ENCODE results near the gene KCND2.
"Not testable (repeated sequence)": the region's sequence is repeated elsewhere in the genome, so short reads cannot be mapped to it uniquely, and the experiment has no call there.

The KCND2 gene

GRCh38 chr7:120272701-120273475 lies at the start of gene KCND2:
Gene KCND2 (plus strand): TSS chr7:120273175.
- no peak for DNase-seq (ENCODE audit: low read depth in 1 of 2, low spot score in 1 of 2)

- DNase-seq (ENCODE audit: low read depth in 1 of 2, low spot score in 1 of 2): no peak
Measured at GRCh38 chr7:120226188-120226587, 46.8 kb upstream of the KCND2 start.

GRCh38 chr7:120227255-120227654 lies 45.7 kb upstream of the KCND2 start:
- no peak for DNase-seq (ENCODE audit: low read depth in 1 of 2, low spot score in 1 of 2)

GRCh38 chr7:120229084-120229483 lies 43.9 kb upstream of the KCND2 start:
- DNase-seq (ENCODE audit: low read depth in 1 of 2, low spot score in 1 of 2): no peak

GRCh38 chr7:120233338-120233737 lies 39.6 kb upstream of the KCND2 start:
- no peak for DNase-seq (ENCODE audit: low read depth in 1 of 2, low spot score in 1 of 2)

GRCh38 chr7:120240350-120240749 lies 32.6 kb upstream of the KCND2 start:
- not testable (repeated sequence) for DNase-seq (ENCODE audit: low read depth in 1 of 2, low spot score in 1 of 2)

GRCh38 chr7:120241973-120242372 lies 31.0 kb upstream of the KCND2 start:
- no peak for DNase-seq (ENCODE audit: low read depth in 1 of 2, low spot score in 1 of 2)

GRCh38 chr7:120254845-120255244 lies 18.1 kb upstream of the KCND2 start:
- DNase-seq (ENCODE audit: low read depth in 1 of 2, low spot score in 1 of 2): no peak

- no peak for DNase-seq (ENCODE audit: low read depth in 1 of 2, low spot score in 1 of 2)
Measured at GRCh38 chr7:120256344-120257070, 16.5 kb upstream of the KCND2 start.

- no peak for DNase-seq (ENCODE audit: low read depth in 1 of 2, low spot score in 1 of 2)
Measured at GRCh38 chr7:120259386-120259785, 13.6 kb upstream of the KCND2 start.

- no peak for DNase-seq (ENCODE audit: low read depth in 1 of 2, low spot score in 1 of 2)
Measured at GRCh38 chr7:120260111-120260510, 12.9 kb upstream of the KCND2 start.

GRCh38 chr7:120272261-120272660 lies 714 bp upstream of the KCND2 start:
- no peak for DNase-seq (ENCODE audit: low read depth in 1 of 2, low spot score in 1 of 2)

GRCh38 chr7:120273476-120273975 lies 551 bp downstream of the KCND2 start:
- DNase-seq (ENCODE audit: low read depth in 1 of 2, low spot score in 1 of 2): no peak

GRCh38 chr7:120274482-120274881 lies 1.5 kb downstream of the KCND2 start:
- no peak for DNase-seq (ENCODE audit: low read depth in 1 of 2, low spot score in 1 of 2)

GRCh38 chr7:120274899-120275298 lies 1.9 kb downstream of the KCND2 start:
- DNase-seq (ENCODE audit: low read depth in 1 of 2, low spot score in 1 of 2): no peak

- DNase-seq (ENCODE audit: low read depth in 1 of 2, low spot score in 1 of 2): no peak
Measured at GRCh38 chr7:120276720-120277119, 3.7 kb downstream of the KCND2 start.

- no peak for DNase-seq (ENCODE audit: low read depth in 1 of 2, low spot score in 1 of 2)
Measured at GRCh38 chr7:120278773-120279172, 5.8 kb downstream of the KCND2 start.

- no peak for DNase-seq (ENCODE audit: low read depth in 1 of 2, low spot score in 1 of 2)
Measured at GRCh38 chr7:120280743-120281142, 7.8 kb downstream of the KCND2 start.

- DNase-seq (ENCODE audit: low read depth in 1 of 2, low spot score in 1 of 2): no peak
Measured at GRCh38 chr7:120293027-120293426, 20.1 kb downstream of the KCND2 start.

GRCh38 chr7:120302190-120302589 lies 29.2 kb downstream of the KCND2 start:
- no peak for DNase-seq (ENCODE audit: low read depth in 1 of 2, low spot score in 1 of 2)

GRCh38 chr7:120303105-120303504 lies 30.1 kb downstream of the KCND2 start:
- no peak for DNase-seq (ENCODE audit: low read depth in 1 of 2, low spot score in 1 of 2)

GRCh38 chr7:120304674-120305073 lies 31.7 kb downstream of the KCND2 start:
- DNase-seq (ENCODE audit: low read depth in 1 of 2, low spot score in 1 of 2): no peak

Measured in activated CD4-positive, alpha-beta T cell treated with anti-CD3 and anti-CD28 coated beads, Interleukin-2, amount 50 U/mL, for 24 hours (primary cell).